Right hindlimb (tissue), 1 donor: Measurements from ENCODE around the gene FAM9C.
"Not testable (repeated sequence)": the region's sequence is repeated elsewhere in the genome, so short reads cannot be mapped to it uniquely, and the experiment has no call there.

Experiments used
- DNase-seq: peaks from one replicate; pipeline ENCODE4 v3.0.0-alpha.2; 2018

FAM9C gene

DNA sequence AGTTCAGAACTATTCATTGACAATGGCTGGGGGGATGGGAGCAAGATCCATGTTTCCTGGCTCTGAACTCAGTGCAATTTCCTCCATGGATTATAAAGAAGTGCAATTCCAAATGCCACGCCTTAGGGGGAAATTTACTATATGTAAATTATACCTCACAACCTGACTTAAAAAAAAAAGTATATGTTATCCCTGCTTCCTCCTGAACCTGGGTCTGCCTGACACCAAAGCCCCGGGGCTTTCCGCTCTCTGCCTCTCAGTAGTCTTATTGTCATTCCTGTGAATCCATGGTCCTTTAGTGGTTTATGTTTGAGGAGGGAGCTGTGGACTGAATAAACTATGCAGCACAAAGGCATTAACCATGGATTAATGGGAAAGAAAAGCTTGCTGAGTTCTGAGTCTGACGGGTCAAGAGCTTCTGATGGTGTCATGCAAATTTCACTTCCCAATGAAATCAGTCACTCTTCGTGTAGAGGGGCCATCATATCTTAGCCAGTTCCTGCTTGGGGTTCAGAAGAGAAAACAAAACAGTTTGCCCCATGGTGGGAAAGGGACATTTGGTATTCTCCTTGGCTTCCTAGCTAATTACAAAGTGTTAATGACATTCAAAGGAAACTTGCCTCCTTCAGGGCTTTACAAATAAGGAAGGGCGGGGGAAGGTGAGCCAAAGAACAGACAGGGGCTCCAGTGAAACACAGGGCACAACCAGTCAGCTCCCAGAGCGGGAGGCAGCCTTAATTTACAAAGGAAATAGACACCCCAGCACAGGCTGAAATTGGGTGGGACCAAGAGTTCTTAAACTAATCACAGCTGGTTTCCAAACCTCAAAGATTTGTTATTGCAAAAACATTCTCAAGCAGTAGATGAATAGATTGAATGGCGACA is 14.3 kb downstream of the FAM9C start:
- DNase-seq, result no peak

DNA sequence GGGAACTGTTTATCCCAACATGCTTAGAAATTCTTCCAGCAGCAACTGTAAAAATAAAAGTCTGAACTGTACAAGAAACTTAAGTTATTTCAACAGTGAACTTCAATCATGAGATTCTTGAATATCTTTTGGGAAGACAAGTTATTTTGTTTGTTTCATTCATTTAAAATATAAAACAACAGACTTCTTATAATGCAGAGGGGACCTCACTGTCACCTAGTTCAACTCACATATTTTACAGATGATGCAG is 14.9 kb downstream of the FAM9C start:
- no peak for DNase-seq

DNA sequence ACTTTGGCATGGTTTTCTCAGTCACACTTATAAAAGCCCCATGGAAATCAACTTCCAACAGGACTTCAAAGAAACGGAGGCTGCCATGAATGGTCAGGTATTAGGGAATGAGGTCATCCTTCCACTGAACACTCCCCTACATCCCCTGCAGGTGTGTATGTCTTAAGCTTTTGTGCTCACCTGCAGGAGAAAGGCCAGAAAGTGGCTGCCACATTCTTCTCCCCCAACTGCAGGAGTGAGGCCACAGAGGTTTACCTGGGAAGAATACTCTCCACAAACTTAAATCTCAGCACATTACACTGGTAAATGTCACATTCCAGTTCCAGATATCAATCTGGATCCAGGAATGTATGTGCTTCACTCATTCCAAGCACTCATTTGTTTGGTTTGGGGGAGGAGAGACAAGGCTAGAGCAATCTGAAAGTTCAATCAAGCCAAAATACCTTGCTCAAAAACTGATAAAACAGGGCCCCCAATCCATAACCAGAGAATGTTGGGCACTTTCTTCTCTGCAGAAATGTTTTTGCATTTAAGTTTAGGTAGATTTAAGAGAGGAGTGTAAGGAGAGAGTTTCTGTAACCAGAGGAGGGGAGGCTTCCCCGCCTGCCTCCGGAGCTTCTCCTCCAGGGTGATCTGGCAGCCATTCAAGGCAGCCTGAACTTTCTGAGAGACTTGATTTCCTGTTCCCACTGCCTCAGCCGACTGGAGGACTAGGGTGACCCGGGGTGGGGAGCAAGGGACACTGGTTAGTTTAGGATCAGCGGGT is 15.4 kb downstream of the FAM9C start:
- peak; percentile 50 for DNase-seq

DNA sequence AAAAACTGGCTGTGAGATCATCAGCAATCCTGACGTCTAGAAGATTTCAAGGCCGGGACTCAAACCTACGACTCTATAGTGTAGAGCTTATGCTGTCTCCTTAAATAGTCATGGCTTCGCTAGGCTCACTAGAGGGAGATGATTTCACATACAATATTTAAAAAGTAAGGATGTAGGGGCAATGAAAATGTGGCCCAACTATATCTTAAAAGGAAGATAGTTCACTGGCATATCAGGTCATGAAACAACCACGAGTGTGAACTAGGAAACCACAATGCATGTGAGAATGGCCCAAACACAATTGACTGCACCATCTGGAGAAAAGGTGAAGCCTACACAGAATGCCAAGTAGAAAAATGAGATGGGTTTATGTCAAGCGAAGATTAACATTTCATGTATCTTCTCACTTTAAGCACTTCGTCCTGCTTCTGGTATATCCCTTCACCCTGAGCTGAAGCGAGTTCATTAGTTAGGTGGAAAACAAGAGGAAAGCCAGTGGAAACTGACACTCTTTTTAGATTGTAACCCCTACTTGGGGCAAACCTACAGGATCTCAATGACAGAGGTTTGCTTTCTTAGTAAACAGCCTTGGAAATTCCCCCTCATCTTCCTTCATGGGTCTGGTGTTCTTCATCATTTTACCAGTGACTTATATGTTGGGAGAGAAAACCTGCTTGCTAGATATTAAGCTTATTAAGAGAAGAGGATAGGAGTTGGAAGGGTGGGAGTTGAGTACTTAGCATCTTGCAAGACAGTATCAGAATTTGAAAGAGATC is 17.4 kb downstream of the FAM9C start:
- no peak for DNase-seq

DNA sequence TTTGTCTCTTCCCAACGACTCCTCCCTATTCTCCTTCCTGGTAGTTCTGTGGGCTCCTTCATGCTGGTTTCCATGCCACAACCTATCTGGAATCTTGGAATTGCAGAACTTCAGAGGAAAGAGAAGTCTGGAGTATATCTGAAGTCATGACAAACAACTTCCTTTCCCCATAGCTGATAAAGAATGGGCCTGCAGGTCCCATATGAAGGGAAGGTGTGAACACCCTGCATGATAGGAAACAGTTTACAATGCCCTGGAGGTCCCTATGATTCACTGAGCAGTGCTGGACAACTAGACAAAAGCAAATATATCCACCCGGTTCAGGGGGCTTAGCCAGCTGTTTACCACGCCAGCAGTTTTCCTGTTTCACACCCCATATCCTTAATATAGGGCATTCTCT is 19.4 kb downstream of the FAM9C start:
- no peak for DNase-seq

DNA sequence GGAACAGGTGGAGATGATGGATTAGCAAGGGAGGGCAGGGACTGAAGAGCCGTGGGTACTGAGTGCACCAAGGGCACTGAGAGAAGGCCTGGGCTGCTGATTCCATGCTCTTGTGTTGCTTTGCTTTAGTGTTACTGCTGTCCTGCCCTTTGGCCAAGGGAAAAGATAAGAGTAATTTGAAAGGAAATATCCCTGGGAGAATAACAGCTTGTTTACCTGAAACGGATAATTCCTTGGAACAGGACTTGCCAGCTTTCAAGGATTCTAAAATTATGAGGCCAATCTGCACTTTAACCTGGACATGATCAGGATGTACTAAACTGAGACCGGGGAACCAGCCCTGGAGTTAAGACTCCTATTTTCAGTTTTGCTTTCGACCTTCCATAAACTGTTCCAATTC is 20.4 kb downstream of the FAM9C start:
- no peak for DNase-seq

DNA sequence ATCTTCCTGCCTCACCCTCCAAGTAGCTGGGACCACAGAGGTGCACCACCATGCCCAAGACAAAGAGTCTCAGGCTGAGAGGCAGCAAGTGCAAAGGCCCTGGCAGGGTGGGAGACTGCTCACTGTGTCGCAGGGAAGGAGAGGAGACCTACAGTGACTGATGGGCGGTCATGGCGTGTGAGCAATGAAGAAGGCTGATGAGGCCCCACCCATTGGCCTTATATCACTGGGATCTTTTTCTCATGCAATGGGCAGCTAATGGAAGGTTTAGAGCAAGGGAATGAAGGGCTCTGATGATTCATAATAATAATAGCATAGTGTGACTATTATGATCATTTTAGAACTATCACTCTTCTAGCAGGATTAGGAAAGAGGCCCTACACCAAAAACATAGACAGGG is 20.9 kb downstream of the FAM9C start:
- no peak for DNase-seq

DNA sequence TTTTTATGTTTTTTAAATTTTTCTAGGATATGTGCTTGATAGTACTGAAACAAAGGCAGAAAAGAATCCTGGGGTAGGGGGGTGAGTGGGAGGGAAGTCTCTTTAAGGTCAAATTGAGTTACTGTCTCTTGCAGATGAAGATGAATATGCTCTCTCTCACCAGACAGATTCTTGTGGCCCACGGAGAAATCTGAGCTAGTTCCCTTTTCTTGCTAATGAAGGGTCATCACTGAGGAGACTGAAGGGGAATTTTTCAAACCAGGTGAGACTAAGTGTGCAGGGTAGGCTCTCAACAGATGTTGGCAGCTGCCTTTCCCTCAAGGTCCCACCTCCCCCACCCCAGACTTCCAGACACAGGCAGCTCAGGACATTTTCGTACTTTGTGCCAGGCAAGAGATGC is 21.5 kb downstream of the FAM9C start:
- no peak for DNase-seq

DNA sequence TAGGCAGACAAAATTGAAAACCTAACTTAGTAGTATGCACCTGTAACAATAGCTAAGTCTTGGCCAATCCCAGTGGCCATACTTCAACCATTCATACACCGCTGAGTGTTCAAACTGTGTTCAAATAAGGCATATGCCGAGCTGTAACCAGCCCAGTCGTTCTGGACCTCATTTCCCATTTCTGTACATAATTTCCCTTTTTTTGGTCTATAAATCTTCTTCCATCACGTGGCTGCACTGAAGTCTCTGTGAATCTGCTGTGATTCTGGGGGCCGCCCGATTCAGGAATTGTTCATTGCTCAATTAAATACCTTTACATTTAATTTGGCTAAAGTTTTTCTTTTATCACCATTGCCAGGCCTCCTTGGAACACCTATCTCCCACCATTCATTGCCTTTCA is 27.7 kb downstream of the FAM9C start:
- DNase-seq, result not testable (repeated sequence)

DNA sequence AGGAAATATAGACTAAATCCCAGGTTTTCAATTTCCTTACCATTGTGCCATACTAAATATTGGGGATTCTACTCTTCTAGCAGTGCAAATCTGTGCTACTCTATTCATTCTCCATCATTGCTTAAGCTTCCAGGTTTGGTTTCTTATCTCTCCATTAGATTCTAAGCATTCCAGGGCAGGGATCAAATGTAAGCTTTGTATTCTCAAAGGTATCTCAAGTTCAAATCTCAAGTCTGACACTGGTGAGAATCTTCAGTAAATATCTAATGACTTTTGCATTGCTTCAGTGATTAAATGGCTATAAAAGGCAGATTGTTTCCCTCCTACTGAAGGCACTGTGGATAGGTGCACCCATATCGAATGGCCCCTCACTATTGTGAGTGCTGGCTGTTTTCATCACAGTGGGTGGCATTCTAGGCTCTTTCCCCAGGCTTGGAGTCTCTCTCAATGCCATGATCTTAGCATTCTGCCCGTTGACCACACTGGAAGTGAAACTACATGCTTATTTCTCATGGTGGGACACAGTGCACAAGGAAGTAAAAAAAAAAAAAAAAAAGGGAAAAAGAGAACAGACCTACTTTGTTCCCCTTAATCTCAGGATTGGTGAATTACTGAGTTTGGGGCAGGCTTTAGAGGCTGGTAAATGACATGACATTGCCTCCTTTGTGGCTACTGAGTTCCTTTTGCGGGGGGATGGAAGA is 28.7 kb downstream of the FAM9C start:
- no peak for DNase-seq

DNA sequence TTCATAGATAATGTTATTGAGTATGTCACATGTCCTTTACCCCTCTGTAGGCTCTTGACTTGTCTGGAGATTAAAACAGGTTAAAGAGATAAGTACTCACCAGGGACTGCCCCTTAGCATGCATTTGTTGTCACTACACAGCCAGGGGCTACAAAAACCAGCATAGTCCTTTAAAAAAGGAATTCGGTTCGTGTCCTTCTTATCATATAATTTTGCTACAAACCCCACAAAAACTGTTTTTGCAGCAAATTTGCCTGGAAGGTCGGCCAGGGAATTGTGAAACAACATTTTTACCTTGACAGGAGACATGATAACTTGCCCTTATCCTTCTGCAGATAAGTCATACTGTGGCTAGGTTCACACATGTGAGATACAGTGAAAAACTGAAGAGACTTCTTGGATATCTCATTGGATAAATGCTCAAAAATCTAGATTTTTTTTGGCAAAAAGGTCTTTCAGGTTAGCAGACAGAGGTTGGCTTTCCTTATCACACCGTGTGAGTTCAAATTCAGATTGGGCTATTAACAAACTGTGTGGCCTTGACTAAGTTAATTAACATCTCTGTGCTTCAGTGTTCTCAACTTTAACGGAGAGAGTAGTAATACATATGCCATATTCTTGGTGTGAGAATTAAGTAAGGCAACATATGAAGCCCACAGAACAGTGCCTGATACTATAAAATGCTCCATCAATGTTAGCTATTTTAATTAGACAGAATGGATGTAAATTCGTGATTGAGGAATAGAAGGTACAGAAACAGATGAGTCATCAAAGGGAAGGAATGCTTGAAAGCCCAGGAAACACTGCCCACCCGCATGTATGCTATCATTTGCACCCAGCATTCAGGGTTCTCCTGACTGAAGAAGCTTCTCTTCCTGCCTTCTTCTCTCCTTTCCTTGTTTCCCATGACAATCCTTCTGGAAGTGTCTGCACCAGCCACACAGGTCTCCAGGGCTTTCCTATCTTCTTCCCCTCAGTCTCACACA is 30.0 kb downstream of the FAM9C start:
- DNase-seq, result no peak

DNA sequence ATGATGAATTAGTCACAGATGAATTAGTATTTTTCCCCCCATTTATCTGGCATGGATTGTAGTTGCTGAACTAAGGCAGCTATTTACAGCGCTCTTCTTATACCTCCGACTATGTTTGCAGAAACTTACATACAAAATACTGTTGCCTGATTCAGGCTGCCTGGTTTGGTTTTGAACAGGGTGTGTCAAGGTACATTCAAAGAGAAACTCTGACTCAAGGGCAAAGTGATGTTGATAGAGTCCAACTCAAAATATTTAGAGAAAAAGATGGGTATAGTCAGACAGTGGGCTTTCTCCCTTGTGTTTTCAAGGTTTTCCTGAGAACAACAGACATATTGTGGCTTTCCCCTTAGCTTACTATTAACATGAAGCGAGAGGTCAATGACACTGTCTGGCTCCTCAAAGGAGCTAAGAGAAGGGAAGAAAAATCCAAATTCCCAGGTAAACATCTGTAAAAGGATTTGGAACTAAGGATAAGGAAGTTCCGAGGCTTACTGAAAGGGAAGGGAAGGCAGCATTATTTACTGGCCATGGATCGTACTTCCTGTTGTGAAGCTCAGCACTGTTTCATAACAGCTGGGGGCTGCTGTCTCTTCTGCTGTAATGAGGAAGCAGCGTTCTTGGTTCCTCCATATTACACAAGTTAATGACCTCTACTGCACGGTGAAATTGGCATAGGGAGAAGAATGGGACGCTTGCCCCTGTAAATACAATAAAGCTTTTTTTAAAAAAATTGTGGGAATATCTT is 30.9 kb downstream of the FAM9C start:
- DNase-seq, result peak; percentile 28

DNA sequence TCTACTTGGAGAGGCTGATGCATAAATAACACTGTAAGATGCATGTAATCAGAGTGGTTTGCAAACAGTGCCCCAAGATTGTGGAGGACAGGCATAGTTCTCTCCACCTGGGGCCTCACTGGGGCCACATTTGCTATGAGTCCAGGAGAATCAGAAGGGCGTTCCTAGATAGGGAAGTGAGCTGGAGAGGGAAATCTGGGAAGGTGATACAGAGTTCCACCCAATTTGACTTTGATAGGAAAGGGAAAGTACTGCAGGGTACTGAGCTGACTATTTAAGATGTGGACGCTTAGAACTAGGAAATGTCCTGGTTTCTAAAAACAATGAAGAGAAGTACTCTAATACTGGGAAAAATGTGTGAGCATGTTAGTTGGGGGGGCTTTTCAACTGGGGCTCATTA is 33.9 kb downstream of the FAM9C start:
- DNase-seq, result no peak

DNA sequence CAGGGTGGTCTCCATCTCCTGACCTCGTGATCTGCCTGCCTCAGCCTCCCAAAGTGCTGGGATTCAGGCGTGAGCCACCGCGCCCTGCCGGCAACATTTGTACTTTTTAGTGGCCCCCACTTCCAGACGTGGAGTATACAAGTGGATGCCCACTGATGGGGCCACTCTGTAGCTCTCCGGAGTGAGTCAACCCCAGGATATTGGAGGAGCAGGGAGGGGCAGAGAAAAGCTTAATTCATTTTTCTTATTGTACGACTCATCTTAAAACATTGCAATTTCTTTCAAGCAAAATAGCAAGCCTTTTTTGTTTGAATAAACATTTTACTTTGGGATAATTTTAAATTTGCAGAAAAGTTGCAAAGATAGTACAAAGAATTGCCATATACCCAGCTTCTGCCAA is 34.6 kb downstream of the FAM9C start:
- no peak for DNase-seq

DNA sequence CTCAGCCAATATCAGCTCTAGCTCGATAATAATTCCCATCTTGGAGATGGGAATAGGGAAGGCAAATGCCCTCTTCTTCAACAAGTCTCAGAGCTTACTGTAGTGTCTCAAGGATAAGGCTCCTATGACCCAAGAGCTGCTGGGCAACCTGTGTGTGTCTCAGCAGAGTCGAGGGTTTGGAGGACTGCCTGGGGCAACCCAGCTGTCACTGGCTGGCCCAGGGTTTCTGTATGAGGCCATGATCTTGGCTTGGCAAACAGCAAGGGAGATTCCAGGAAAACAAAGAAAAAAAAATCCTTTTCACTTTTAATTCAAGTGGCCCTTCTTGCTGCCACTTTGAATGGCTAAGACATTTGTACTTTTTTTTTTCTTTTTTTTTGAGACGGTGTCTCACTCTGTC is 35.1 kb downstream of the FAM9C start:
- DNase-seq, result no peak

DNA sequence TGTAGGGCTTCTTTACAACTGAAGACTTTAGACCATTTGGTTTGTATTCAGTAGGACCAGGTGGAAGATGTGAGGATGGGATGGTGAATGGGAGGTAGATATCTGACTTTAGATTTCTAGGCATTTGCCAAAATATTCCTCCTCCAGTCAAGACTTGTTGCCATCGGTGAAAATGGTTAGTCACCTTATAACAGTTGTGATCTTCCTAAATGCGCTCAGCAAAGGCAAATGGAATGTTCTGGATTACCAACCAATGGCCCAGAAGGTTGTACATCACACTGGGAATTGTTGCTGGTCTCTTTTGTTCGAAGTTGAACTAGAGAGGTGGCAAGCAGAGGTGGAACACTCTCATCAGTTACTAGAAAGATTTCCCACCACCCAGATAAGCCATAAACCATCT is 35.6 kb downstream of the FAM9C start:
- DNase-seq, result no peak

DNA sequence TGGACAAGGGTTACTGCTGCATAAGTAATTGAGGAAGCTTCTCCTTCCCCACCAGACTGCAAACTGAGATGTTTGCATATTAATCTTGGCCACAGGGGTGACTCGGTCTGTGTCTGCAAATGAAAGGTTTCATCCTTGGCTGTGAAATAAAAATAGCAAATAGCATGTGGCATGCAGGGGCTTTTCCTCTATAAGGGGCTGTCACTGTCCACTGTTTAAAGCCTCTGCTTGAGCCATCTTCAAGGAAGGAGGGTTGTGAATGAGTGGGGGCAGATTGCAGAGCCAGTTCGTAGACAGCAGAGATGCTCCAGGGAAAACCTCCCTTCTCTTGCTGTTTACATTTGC is 36.3 kb downstream of the FAM9C start:
- DNase-seq, result no peak

DNA sequence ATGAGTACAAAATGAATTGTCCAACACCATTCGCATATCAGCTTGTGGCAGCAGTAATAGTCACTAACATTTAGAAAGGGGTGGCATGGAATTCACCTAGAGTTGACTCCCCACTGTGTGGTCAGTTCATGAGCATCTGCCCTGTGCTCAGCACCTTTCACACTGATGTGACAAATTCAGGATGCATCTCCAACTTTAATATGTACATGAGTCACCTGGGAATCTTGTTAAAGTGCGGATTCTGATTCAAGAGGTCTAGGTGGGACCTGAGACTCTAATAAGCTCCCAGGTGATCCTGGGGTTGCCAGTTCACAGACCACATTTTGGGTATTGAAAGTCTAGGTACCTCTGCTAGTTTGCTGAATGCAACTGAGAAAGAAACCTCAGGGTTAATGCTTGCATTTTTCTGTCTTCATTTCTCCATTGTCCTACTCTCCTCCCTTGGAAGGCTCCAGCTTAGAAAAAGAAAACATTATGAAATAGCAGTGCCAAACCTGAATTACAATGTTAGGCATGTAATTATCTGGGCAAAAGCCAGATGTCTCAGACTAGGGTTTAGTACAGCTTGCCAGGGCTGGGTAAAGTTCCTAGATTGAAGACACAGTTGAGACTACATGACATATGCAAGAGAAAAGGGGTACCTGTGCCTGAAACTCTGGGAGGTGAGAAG is 36.8 kb downstream of the FAM9C start:
- no peak for DNase-seq

DNA sequence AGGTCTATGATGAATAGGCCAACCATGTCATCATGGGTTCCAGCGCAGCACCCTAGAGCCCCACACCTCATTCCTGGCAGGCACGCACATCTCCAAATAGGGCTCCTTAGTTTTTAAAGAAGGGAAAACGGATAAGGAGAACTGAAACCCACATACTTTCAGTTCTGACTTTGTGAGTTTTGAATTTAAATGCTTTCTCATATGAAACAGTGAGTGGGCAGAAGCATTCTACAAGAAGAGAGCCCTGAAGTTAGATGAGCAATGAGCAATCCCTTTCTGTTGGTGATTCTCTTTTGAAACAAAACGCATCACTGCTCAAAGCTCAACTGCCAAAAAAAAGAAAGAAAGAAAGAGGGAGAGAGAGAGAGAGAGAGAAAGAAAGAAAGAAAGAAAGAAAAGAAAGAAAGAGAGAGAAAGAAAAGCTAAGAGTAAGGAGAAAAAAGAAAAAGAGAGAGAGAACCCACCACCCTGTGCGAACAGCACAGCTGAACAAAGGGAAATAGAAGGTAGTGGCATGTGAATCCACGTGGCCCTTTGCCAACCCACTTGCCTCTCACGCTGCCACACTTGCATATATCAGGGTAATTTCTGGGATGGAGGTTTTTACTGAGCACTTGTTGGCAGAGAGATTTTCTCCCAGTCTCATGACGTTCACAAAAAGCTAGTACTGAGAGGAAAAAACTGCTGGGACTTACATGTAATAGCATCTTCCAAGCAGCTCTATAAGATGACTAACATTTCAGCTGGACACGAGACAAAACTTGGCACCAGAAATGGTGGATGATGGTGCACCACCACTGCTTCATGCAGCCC is 38.6 kb downstream of the FAM9C start:
- no peak for DNase-seq
